Osteoblast (primary cell): ENCODE results near the gene MAD1L1. TPM values are rescaled to one million over a fixed set of nuclear protein-coding genes. Genes with fewer than 3 reads are reported as not detected.

ENCODE experiments used
- DNase-seq: peaks from one replicate; pipeline ENCODE4 v3.0.0; 2011; ENCODE audit warnings: low spot score, mixed read lengths; ENCODE audit not compliant: insufficient read length; ENCODE audit errors: missing footprints
- H2AFZ ChIP-seq: 2 replicates; pipeline ENCODE4 v1.6.0; 2011; ENCODE audit warnings: mild to moderate bottlenecking, low read length
- H3K27ac ChIP-seq: 2 replicates; pipeline ENCODE4 v1.5.1; 2011; ENCODE audit warnings: mild to moderate bottlenecking, low read depth, low read length, moderate library complexity
- H3K27me3 ChIP-seq: 2 replicates; pipeline ENCODE4 v1.6.0; 2012; ENCODE audit warnings: mild to moderate bottlenecking, control low read depth, inconsistent platforms, low read length, moderate library complexity; ENCODE audit not compliant: insufficient read depth
- H3K36me3 ChIP-seq: 2 replicates; pipeline ENCODE4 v1.5.1; 2011; ENCODE audit warnings: mild to moderate bottlenecking, low read length, control low read depth, moderate library complexity; ENCODE audit not compliant: insufficient read depth
- H3K4me1 ChIP-seq: 2 replicates; pipeline ENCODE4 v1.5.1; 2011; ENCODE audit warnings: mild to moderate bottlenecking, low read length, control low read depth, moderate library complexity; ENCODE audit not compliant: insufficient read depth
- H3K4me2 ChIP-seq: 2 replicates; pipeline ENCODE4 v1.6.0; 2011; ENCODE audit warnings: mild to moderate bottlenecking, low read length; ENCODE audit not compliant: insufficient read depth
- H3K4me3 ChIP-seq: fragments of 200-600 bp; sonication (generic); 3 replicates; pipeline ENCODE4 v1.5.1; 2012; ENCODE audit warnings: mild to moderate bottlenecking, low read length, inconsistent platforms; ENCODE audit not compliant: insufficient read depth
- H3K79me2 ChIP-seq: 2 replicates; pipeline ENCODE4 v1.6.0; 2012; ENCODE audit warnings: mild to moderate bottlenecking, low read length, control low read depth, inconsistent platforms; ENCODE audit not compliant: insufficient read depth
- H3K9me3 ChIP-seq: 2 replicates; pipeline ENCODE4 v1.5.1; 2011; ENCODE audit warnings: low read depth, low read length, control low read depth
- H4K20me1 ChIP-seq: 2 replicates; pipeline ENCODE4 v1.6.0; 2012; ENCODE audit warnings: mild to moderate bottlenecking, low read length, control low read depth; ENCODE audit not compliant: insufficient read depth
- CTCF ChIP-seq: IDR thresholded peaks from 2 replicates; pipeline ENCODE4 v1.5.1; 2011; ENCODE audit warnings: mild to moderate bottlenecking, low read depth, low read length, moderate library complexity; ENCODE audit errors: extremely low read depth
- total RNA-seq: library from RNA; depleted of rRNA; stranded (reverse); fragments of >200 nt; gene quantifications from 2 replicates; pipeline ENCODE4 v1.2.3, GENCODE V29; 2012

Gene MAD1L1
- total RNA-seq, 1 donor = 66.2 TPM

GRCh38 chr7:1889091-1889490 is 343.7 kb downstream of the MAD1L1 start:
- Histone ChIP-seq H3K27ac (no peak overlapping the region), H4K20me1 (peaks cover 13% of the 10 kb centered on the region), H2AFZ (no peak overlapping the region), H3K4me2 (no peak overlapping the region), H3K27me3 (no peaks in the 10 kb centered on the region), H3K4me1 (peaks cover 12% of the 10 kb centered on the region), H3K4me3 (no peak overlapping the region), H3K36me3 (no peaks in the 10 kb centered on the region), H3K79me2 (no peaks in the 10 kb centered on the region), H3K9me3 (no peaks in the 10 kb centered on the region)
- TF ChIP-seq CTCF = no peak
- DNase-seq = peak; percentile 14

GRCh38 chr7:1888425-1888824 is 344.3 kb downstream of the MAD1L1 start:
- H3K9me3 ChIP-seq = no peaks in the 10 kb centered on the region

GRCh38 chr7:1887251-1887650 is 345.5 kb downstream of the MAD1L1 start:
- no peak overlapping the region for H3K4me2 ChIP-seq
- H3K27me3 ChIP-seq = no peaks in the 10 kb centered on the region
- H2AFZ ChIP-seq = no peak overlapping the region
- H3K9me3 ChIP-seq = no peaks in the 10 kb centered on the region
- H3K4me1 ChIP-seq = peaks cover 22% of the 10 kb centered on the region
- no peak overlapping the region for H3K27ac ChIP-seq
- no peak for DNase-seq
- no peak for TF ChIP-seq CTCF
- no peak overlapping the region for H3K4me3 ChIP-seq
- no peaks in the 10 kb centered on the region for H3K36me3 ChIP-seq
- peaks cover 9% of the 10 kb centered on the region for H3K79me2 ChIP-seq
- H4K20me1 ChIP-seq = peaks cover 12% of the 10 kb centered on the region

More at GRCh38 chr7:1888425-1888824, 344.3 kb downstream of the MAD1L1 start:
- DNase-seq = peak; percentile 44
- H2AFZ ChIP-seq = no peak overlapping the region
- H3K4me3 ChIP-seq = no peak overlapping the region
- no peak overlapping the region for H3K27ac ChIP-seq
- no peak for TF ChIP-seq CTCF
- H3K27me3 ChIP-seq = no peaks in the 10 kb centered on the region
- H3K36me3 ChIP-seq = no peaks in the 10 kb centered on the region
- no peak overlapping the region for H3K4me2 ChIP-seq
- peaks cover 13% of the 10 kb centered on the region for H4K20me1 ChIP-seq
- H3K79me2 ChIP-seq = peaks cover 4% of the 10 kb centered on the region
- peaks cover 15% of the 10 kb centered on the region for H3K4me1 ChIP-seq

GRCh38 chr7:1886361-1887064 is 346.2 kb downstream of the MAD1L1 start:
- no peaks in the 10 kb centered on the region for H3K9me3 ChIP-seq
- no peaks in the 10 kb centered on the region for H3K27me3 ChIP-seq
- no peaks in the 10 kb centered on the region for H3K36me3 ChIP-seq
- peaks cover 12% of the 10 kb centered on the region for H4K20me1 ChIP-seq
- DNase-seq = peak; percentile 68
- H3K4me2 ChIP-seq = no peak overlapping the region
- H3K27ac ChIP-seq = no peak overlapping the region
- no peak overlapping the region for H2AFZ ChIP-seq
- no peak for TF ChIP-seq CTCF
- peaks cover 23% of the 10 kb centered on the region for H3K4me1 ChIP-seq
- H3K79me2 ChIP-seq = peaks cover 16% of the 10 kb centered on the region
- H3K4me3 ChIP-seq = no peak overlapping the region
